DMS114 treated with DMSO at 0.1 percent for 48 hours (cell line): ENCODE results near the gene MYORG.

Experiments
- DNase-seq: peaks from one replicate; lab custom pipeline; 2025; ENCODE audit not compliant: unreplicated experiment; lab: John Stamatoyannopoulos, UW

MYORG gene

DNA sequence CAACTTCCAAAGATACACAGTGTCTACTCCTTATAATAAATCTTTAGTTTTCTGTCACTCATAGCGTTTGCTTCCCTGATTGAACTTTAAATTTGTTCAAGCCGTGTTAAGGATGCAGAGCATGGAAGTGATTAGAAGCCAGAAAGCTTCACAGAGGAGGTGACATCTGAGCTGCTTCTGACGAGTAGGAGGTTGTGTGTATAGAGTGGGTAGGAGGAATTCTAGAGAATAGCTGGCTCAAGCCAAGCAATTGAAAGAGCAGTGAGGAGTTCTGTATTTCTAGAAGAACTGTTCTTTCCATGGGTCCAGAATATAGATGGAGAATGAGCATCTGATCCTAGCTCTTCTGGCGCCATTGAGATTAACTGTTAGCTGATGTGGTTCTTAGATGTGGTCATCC lies 41.3 kb downstream of the MYORG start:
- no peak for DNase-seq

GRCh38 chr9:34334916-34335315 lies 41.8 kb downstream of the MYORG start:
- DNase-seq: no peak

GRCh38 chr9:34334337-34334824 lies 42.3 kb downstream of the MYORG start:
- no peak for DNase-seq

GRCh38 chr9:34333836-34334235 lies 42.9 kb downstream of the MYORG start:
- DNase-seq: no peak

GRCh38 chr9:34332076-34332964 lies 44.4 kb downstream of the MYORG start:
- DNase-seq: peak; percentile 39

- DNase-seq: no peak
Measured at GRCh38 chr9:34331196-34331595, 45.5 kb downstream of the MYORG start.

GRCh38 chr9:34328987-34329832 lies 47.5 kb downstream of the MYORG start, which contains the start of the genes KIF24 and NUDT2:
TSS of gene KIF24 (minus strand) at chr9:34329268. CDS start at chr9:34311346, 17,922 bp downstream.
TSS of gene NUDT2 (plus strand) at chr9:34329569. CDS start at chr9:34339040, 9,471 bp downstream.
- DNase-seq: peak; percentile 98

DNA sequence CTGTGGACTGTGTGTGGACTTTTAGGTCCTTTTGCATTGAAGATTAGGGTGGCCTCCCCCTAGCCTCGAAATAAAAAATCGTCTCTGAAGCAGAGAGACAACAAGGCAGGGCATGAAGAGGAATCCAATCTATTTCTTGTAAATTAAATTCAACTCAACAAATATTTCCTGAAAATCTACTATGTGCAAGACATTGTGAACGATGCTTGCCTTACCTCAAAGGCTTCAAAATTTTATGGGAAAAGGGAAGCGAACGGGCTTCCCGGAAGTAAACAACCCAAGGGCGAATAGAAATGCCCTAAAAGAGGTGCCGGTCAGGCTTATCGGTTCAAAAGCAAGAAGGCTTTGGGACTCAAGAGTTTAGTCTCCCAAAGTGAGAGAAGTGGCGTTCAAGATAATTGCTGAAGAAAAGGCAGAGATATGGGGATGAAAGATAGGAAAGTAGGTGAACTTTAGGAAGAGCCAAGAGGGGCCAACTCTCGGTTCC lies 48.2 kb downstream of the MYORG start:
- peak; percentile 78 for DNase-seq

GRCh38 chr9:34326690-34327089 lies 50.0 kb downstream of the MYORG start:
- DNase-seq: no peak

DNA sequence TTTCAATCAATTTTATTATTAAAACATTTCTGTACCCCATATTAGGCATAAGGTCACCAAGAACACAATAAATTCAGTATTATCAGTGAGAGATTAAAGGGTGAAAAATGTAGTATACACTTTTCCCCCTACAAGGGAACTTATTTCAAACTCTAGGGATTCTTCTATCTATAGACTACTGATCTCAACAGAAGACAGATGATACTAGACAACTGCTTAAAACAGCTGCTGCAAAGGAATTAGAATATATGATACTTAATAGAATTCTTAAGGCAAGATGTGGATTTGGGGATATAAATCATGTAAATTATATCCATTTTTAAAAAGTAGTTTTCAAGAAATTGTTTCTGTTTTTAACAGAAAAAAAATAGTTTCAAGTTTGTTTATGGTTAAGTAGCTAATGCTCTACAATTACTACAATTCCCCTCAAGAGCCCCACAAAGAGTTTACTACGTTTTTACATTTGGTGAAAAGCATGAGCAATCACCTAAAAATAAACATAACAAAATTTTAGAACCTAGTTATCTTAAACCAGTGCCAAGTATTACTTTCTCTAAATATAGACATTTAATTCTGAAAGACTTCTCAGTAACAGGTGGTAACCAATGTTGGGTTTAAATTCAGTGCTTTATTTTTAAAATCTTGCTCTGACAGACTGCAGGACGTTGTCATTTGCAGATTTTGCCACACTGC lies 53.7 kb downstream of the MYORG start:
- DNase-seq: no peak

DNA sequence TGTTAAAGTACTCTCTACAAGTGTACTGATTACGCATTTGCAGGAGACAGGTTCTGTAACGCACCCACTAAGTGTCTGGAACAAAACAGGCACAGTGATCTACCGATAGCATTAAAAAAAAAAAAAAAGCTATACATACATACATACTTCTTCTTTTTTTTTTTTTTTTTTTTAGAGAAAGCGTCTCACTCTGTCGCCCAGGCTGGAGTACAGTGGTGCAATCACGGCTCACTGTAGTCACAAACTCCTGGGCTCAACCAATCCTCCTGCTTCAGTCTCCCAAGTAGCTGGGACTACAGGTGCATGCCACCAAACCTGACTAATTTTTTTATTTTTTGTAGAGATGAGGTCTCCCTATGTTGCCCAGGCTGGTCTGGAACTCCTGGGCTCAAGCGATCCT lies 55.2 kb downstream of the MYORG start:
- DNase-seq: no peak

GRCh38 chr9:34318163-34318790 lies 58.4 kb downstream of the MYORG start:
- no peak for DNase-seq

DNA sequence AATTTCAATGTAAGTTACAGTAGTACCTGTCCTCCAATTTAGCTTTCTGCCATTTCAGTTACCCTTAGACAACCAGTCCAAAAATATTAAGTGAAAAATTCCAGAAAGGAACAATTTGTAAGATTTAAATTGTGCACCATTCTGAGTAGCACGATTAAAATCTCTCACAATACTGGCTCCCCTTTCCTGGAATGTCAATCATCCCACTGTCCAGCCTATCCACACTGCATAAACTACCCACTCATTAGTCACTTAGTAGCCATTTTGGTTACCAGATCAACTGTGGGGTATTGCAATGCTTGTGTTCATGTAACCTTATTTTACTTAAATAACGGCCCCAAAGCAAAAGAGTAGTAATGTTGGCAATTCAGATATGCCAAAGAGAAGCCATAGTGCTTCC lies 59.3 kb downstream of the MYORG start:
- no peak for DNase-seq
